Measurements from ENCODE around the gene VIL1.

GRCh38 chr2:218465987-218466633 lies 47.2 kb downstream of the VIL1 start:
- TF ChIP-seq CTCF (IDR thresholded peaks at IDR 0.05), result peak; percentile 23 to 65 (median 47)
- TF ChIP-seq POLR2A (IDR thresholded peaks at IDR 0.05), result no peak

Measured in adrenal gland (tissue), 5 donors.